NCI-H1417 (cell line): ENCODE measurements around the gene ZDHHC14.
"Not testable (repeated sequence)": the region's sequence is repeated elsewhere in the genome, so short reads cannot be mapped to it uniquely, and the experiment has no call there.

ENCODE experiments used
- DNase-seq, 3 experiments: peaks; one replicate each; lab custom pipeline; 2025; lab: John Stamatoyannopoulos, UW

Gene ZDHHC14

GRCh38 chr6:157689875-157690274 lies 308.9 kb downstream of the ZDHHC14 start:
- no peak for DNase-seq

DNA sequence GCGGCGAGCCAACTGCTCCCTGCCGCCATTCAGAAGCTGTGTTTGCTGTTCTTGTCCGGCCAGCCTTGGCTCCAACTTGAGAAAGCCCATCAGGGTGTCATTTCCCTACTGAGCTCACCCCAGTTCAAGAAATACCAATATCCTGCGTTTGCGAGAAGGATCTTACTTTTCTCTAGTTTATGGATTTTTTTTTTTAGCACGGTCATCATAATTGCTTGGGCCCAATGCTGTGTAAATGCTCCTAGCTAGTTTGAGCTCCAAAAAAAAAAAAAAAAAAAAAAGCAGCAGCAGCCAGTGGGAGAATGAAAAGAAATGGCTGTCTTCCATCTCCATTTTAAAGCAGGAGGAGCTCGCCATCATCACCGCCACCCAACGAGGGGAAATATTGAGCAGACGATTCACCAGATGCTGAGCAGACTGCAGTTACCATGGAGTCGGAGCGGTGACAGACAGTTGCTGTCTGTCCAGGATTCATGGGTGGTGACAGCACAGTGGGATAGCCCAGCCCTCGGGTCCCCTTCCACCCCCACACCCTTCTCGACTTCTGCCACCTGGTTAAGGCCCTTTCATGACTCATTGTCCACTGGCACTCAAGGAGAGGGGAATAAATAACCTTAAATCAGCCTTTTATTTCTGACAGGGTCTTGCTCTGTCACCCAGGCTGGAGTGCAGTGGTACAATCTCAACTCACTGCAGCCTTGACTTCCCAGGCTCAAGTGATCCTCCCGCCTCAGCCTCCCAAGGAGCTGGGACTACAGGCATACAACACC lies 309.6 kb downstream of the ZDHHC14 start:
- peak in 1 of 3 experiments; percentile 47 for DNase-seq

GRCh38 chr6:157691621-157692020 lies 310.6 kb downstream of the ZDHHC14 start:
- not testable (repeated sequence) for DNase-seq

DNA sequence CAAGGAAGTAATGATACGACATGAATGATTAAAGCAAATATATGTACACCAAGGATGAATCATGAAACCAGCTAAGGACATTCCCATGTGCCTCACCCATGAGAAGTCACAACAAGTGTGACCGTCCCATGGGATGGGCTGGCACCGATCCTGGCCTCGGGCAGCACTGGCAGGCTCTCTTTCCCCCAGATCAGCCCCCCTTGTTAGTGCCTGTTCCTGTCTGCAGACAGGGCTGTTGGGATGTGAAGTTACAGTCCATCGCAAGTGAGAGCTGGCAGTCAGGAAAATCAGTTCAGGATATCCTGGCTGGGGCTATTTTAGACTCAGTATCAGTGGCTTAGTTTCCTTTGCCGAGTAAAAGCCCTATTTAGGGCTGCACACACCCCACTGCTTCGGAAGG lies 312.9 kb downstream of the ZDHHC14 start:
- no peak for DNase-seq

DNA sequence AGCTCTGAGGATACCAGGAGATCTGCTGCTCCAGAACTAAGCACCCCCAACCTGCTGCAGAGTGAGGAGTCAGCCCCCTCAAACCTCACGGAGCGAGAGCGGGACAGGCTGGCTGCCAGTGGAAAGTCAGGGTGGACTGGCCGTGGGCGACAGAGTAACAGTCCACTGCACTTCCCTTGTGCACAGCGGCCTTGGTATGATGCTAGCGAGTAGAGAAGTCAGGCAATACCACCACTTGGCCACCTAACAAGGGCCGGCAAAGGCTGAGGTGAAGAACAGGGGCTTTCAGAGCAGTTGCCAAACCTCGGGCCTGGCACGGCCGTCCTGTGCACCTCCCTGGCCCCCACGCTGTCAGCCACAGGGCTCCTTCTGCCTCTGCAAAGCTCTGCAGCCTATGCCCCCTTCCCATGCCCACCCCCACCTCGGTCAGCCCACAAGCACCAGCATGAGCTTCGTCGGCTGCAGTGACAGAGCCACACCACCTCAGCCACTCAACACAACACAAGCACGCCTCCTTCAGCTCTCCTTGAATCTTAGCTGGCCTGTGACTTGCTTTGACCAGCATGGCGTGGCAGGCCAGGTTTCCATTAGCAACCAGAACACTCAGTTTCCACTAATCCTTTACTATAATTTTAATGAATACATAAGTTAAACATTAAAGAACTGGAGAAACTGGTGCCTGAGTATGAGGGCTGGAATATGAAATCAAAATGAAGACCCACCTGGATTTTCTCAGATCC lies 314.5 kb downstream of the ZDHHC14 start:
- no peak for DNase-seq

GRCh38 chr6:157699777-157700636 lies 319.0 kb downstream of the ZDHHC14 start:
- DNase-seq, result no peak

DNA sequence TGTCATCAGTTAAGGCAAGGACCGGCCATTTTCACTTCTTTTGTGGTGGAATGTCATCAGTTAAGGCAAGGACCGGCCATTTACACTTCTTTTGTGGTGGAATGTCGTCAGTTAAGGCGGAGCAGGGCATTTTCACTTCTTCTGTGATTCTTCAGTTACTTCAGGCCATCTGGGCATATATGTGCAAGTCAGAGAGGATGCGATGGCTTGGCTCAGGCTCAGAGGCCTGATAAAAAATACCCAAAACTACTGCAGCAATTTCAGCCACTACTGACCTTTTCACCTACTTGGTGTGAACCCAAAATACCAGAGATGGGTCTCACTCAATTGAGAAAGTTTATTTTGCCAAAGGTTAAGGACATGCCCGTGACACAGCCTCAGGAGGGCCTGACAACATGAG lies 325.4 kb downstream of the ZDHHC14 start:
- not testable (repeated sequence) for DNase-seq

- peak in 1 of 3 experiments; percentile 12 for DNase-seq
These were observed 325.9 kb downstream of the ZDHHC14 start for GRCh38 chr6:157706883-157707282.

DNA sequence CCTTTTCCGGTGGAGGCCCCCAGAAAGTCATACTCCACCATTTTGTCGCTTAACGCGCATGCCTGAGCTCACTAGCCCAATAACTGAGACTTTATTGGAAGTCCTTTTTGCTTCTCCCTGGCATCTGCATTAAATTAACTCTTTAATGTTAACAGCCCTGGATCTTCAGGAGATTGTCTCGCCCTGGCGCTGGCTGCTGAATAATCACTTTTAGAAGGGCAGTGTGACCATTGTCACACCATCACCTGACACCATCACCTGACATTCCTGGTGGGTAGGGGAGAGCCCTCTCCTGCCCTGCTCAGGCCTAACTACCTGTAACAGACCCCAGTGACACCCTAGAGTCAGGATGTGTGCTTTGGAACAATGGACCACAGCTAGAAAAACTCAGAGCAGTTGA lies 326.6 kb downstream of the ZDHHC14 start:
- DNase-seq, result no peak

DNA sequence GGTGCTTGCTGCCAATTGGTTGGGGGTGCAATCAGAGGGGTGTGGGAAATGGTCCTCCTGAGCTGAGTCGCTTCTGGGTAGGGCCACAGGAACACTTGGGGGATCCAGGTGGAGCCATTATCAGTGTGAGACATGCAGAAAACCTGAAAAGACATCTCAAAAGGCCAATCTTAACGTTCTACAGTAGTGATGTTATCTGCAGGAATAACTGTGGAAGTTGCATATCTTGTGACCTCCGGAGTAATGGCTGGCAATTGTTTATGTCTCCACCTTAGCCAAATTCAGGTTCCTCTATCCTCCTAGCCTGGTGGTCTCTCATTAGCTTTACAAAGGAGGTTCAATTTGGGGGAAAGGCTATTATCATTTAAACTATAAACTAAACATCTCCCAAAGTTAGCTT lies 327.2 kb downstream of the ZDHHC14 start:
- no peak for DNase-seq

DNA sequence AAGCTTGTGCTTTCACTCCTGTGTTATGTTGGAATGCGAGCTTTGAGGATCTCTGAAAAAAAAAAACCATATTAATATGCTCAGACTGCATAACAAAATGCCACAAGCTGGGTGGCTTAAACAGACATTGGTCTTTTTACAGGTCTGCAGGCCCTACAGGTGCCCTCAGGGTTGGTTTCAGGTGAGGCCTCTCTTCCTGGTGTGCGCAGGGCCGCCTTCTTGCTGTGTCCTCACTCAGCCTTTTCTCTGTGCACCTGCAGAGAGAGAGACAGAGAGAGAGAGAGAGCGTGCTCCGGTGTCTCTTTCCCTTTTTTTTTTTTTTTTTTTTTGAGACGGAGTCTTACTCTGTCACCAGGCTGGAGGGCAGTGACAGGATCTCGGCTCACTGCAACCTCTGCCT lies 327.9 kb downstream of the ZDHHC14 start:
- DNase-seq, result no peak

- DNase-seq, result no peak
These were observed 328.6 kb downstream of the ZDHHC14 start for GRCh38 chr6:157709555-157709954.

DNA sequence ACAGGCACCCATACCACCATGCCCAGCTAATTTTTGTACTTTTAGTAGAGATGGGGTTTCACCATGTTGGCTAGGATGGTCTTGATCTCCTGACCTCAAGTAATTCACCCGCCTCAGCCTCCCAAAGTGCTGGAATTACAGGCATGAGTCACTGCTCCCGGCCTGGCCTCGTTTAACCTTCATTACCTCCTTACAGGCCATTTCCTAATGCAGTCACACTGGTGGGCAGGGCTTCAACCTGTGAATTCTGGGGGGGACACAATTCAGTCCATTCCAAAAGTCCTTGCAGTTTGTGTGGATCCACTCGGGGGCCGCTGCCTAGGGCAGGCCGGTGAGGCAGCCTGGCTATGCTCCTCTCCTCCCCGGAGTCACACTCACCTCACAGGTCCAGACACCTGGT lies 329.6 kb downstream of the ZDHHC14 start:
- DNase-seq, result no peak

- DNase-seq, result no peak
These were observed 330.1 kb downstream of the ZDHHC14 start for GRCh38 chr6:157711060-157711459.

GRCh38 chr6:157712585-157713295 lies 331.8 kb downstream of the ZDHHC14 start:
- DNase-seq, result no peak

DNA sequence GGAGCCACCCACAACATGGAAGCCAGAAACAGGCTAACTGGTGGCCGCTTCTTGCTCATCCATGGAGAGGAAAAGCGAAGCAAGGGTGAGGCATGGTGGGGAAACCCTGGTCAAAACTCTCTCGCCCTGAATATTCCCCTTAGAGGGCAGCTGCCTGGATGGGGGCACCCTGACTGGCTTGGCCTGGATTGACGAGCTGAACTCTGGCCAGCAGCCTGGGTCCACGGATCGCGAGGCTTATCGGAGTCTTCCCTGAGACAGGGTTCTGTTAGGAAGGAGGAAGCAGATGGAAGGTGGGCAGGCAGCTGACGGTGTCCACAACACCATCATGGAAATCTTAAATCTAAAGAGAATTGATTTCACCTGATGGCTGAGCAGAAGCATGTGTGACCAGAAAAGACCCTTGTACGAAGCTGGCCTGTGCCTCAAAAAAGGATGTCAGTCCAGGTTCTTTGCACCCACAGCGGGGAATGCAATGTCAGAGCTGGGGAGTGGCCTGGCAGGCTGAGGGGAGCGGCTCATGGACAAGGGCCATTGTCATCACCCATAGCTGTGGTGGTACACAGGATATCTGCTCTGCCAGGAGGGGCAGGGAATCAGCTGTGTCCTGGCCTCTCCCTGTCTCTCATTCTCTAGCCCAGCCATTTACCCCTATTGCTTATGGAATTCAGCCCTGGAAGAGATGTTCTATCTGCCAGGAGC lies 332.6 kb downstream of the ZDHHC14 start:
- no peak for DNase-seq

- no peak for DNase-seq
These were observed 333.1 kb downstream of the ZDHHC14 start for GRCh38 chr6:157714153-157714490.

GRCh38 chr6:157715728-157716164 lies 334.8 kb downstream of the ZDHHC14 start:
- DNase-seq, result no peak

DNA sequence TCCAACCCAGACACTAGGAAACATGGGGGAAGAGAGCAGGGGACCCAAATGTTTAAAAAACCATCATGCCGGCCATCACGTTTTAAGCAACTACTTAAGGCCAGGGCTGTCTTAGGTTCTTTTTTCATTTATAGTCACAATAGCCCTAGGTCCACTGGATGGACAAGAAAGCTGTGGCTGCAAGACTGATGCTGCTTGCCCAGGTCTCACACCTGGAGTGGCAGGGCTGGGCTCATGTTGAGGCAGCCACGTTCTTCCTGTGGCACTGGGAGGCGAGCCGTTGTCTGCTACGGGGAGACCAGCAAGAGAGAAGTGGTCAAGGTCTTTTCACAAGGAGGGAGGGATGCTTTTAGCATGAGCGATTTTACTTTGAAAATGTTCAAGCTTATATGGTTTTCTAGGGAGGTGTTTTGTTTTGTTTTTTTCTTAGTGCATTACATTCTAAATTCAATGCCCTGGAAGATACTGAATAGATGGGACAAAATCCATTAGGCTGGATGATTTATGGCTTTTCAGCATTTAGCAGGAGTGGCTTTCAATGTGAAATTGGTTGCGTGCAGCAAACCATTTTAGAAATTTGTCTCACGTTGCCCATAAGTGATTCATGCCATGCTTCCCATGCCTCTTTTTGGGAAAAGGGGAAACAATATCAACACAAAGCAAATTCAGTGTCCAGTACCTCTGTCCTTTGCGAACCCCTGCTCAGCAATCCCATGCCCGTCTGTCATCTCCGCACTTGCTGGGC lies 335.4 kb downstream of the ZDHHC14 start:
- peak; percentile 34 to 85 (median 69) for DNase-seq

DNA sequence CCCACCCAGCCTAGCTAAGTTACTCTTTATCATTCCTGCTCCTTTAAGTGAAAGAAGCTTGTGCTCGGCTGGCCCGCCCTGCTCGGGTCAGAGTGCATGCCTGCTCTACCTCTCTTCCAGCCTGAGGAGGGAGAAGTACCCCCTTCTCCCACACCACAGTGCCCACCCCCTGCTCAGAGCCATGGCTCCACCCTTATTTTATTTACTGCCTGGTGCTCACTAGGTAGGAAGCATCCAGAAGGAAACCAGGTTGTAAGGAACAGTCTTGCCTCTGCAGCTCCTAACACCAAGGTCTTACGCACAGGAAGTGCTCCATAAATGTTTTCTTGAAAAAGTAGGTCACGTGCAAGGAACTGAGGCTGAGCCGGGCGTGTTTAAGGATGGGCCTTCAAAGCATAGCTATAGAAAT lies 336.4 kb downstream of the ZDHHC14 start:
- DNase-seq, result no peak
